ENCODE measurements around the gene YKT6. TPM values are rescaled to one million over a fixed set of nuclear protein-coding genes. Genes with fewer than 3 reads are reported as not detected.

The YKT6 gene
- total RNA-seq, 1 donor from 2014 or later = 53.3 TPM

DNA sequence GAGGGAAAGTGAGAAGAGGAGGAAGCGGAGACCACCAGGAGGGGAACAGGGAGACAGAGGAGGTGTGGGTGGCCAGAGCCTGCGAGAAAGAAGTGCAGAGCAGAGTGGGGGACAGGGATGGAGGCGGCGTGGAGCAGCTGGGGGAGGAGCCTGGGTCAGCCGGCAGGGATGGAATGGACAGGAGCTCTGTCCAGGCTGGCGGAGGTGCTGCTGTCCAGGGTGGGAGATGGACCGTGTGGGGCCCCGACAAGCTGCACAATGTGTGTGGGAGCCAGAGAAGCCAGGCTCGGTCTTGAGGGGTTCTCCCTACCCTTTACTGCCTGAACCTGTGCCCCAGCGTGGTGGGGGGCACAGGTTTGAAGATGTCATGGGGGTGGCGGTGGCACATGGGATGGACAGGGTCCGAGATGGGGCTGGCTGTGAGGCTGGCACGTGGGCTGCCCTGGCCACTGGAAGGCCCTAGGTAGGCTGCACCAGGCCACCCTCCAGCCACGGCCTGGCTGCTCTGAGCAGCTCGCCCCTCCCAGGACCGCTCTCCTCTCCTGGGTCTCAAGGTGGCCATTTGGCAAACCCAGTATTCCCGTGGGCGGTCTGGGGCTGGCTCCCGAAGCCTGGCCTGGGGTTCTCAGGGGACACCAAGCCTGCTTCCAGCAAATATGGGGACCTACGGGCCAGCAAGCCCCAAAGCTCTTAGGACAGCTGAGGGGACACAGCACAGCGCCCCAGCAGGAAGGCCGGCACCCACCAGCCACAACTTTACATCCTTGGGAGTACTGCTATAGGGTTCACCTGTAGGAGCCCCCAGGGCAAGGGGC, 32.3 kb downstream of the YKT6 start:
- DNase-seq = no peak
- H3K27me3 ChIP-seq (ENCODE audit: low read depth) = no peaks in the 10 kb centered on the region
- H3K27ac ChIP-seq (replicated peaks) = no peak overlapping the region
- H3K4me3 ChIP-seq = no peak overlapping the region
- intact Hi-C loops (cut with micrococcal nuclease) = no loop called here
- H3K4me1 ChIP-seq = no peaks in the 10 kb centered on the region
- H3K9me3 ChIP-seq (replicated peaks) = no peaks in the 10 kb centered on the region
- no peaks in the 10 kb centered on the region for H3K36me3 ChIP-seq
- TF ChIP-seq, protein P1, sequence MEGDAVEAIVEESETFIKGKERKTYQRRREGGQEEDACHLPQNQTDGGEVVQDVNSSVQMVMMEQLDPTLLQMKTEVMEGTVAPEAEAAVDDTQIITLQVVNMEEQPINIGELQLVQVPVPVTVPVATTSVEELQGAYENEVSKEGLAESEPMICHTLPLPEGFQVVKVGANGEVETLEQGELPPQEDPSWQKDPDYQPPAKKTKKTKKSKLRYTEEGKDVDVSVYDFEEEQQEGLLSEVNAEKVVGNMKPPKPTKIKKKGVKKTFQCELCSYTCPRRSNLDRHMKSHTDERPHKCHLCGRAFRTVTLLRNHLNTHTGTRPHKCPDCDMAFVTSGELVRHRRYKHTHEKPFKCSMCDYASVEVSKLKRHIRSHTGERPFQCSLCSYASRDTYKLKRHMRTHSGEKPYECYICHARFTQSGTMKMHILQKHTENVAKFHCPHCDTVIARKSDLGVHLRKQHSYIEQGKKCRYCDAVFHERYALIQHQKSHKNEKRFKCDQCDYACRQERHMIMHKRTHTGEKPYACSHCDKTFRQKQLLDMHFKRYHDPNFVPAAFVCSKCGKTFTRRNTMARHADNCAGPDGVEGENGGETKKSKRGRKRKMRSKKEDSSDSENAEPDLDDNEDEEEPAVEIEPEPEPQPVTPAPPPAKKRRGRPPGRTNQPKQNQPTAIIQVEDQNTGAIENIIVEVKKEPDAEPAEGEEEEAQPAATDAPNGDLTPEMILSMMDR (IDR thresholded peaks at IDR 0.05; ENCODE audit: borderline replicate concordance) = no peak

- no peaks in the 10 kb centered on the region for H3K9me3 ChIP-seq (replicated peaks)
- H3K27ac ChIP-seq (replicated peaks) = no peak overlapping the region
- no peaks in the 10 kb centered on the region for H3K27me3 ChIP-seq (ENCODE audit: low read depth)
- no peak overlapping the region for H3K4me3 ChIP-seq
- no peaks in the 10 kb centered on the region for H3K36me3 ChIP-seq
- TF ChIP-seq, protein P1 (IDR thresholded peaks at IDR 0.05; ENCODE audit: borderline replicate concordance) = no peak
- no peak for DNase-seq
- H3K4me1 ChIP-seq = no peaks in the 10 kb centered on the region
- intact Hi-C loops (cut with micrococcal nuclease) = no loop called here
Measured at GRCh38 chr7:44235066-44235465, 34.3 kb downstream of the YKT6 start.

DNA sequence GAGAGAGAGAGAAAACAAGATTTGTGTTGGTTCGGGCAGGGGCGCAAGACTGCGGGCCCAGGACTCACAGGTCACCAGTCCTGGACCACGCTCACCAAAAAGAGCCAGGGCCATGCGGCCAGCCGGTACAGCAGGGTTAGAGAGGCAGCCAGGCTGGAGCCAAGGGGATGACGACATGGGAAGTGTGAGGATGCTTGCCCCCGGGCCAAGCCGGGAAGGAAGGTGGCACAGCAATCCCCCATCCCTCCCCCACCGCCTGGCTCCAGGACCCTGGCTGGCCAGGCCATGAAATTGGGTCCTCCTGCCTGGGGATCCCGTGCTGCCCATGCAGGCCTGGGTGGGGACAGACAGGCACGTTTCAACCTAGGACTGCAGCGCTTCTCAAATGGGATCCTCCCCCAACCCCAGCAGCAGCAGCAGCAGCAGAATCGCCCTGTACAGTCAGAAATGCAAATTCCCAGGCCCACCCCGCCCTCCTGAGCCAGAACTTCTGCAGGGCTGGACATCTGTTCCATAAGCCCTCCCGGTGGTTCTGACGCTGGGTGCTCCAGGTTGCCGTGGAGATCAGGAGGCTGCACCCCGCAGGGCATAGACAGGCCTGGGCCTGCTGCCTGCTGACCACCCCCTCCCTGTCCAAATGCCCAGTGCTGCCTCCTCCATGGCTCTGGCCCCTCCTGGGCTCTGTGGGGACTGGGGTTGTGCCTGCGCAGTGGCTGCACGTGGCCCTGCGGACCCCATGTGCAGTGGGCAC, 35.0 kb downstream of the YKT6 start:
- Histone ChIP-seq H3K36me3 (no peaks in the 10 kb centered on the region), H3K9me3 (replicated peaks) (no peaks in the 10 kb centered on the region), H3K4me1 (no peaks in the 10 kb centered on the region), H3K27me3 (ENCODE audit: low read depth) (no peaks in the 10 kb centered on the region), H3K27ac (replicated peaks) (no peak overlapping the region), H3K4me3 (no peak overlapping the region)
- TF ChIP-seq, protein P1 (IDR thresholded peaks at IDR 0.05; ENCODE audit: borderline replicate concordance) = no peak
- no peak for DNase-seq
- intact Hi-C loops (cut with micrococcal nuclease) = no loop called here

DNA sequence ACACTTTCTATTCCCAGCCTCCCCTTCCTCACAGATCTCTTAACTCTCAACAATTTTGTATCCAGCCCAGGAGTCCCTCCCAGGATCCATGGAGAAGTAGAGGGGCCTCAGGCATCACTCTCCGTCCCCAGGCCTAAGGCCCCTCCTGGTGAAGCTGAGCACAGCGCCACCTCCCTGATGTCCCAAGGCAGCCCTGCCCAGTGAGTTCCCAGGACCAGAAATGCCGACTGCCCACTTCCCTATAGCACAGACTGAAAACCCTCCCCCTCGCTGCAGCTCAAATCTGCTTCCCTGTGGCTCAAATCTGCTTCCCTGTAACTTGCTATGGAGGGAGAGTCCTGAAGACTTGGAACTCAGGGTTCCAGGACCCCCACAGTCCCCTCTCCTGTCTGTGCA, 35.6 kb downstream of the YKT6 start:
- Histone ChIP-seq H3K36me3 (no peaks in the 10 kb centered on the region), H3K9me3 (replicated peaks) (no peaks in the 10 kb centered on the region), H3K27ac (replicated peaks) (no peak overlapping the region), H3K4me1 (peaks cover 3% of the 10 kb centered on the region), H3K4me3 (no peak overlapping the region), H3K27me3 (ENCODE audit: low read depth) (no peaks in the 10 kb centered on the region)
- DNase-seq = no peak
- TF ChIP-seq, protein P1 (IDR thresholded peaks at IDR 0.05; ENCODE audit: borderline replicate concordance) = no peak
- intact Hi-C loops (cut with micrococcal nuclease) = no loop called here

- no peak for DNase-seq
- Histone ChIP-seq H3K36me3 (no peaks in the 10 kb centered on the region), H3K9me3 (replicated peaks) (no peaks in the 10 kb centered on the region), H3K4me3 (no peak overlapping the region), H3K27ac (replicated peaks) (no peak overlapping the region), H3K27me3 (ENCODE audit: low read depth) (no peaks in the 10 kb centered on the region), H3K4me1 (peaks cover 6% of the 10 kb centered on the region)
- TF ChIP-seq, protein P1 (IDR thresholded peaks at IDR 0.05; ENCODE audit: borderline replicate concordance) = no peak
- intact Hi-C loops (cut with micrococcal nuclease) = no loop called here
Measured at GRCh38 chr7:44237696-44238095, 36.9 kb downstream of the YKT6 start.

Measured in left ventricle myocardium inferior (tissue), 1 donor.